Pancreas (tissue), 10 donors: Measurements from ENCODE around the gene AURKA. TPM values are rescaled to one million over a fixed set of nuclear protein-coding genes. Genes with fewer than 3 reads are reported as not detected.
A peak's percentile ranks its signal among the peaks of the same experiment; 100 is the strongest.
"Not testable (repeated sequence)": the region's sequence is repeated elsewhere in the genome, so short reads cannot be mapped to it uniquely, and the experiment has no call there.

Source experiments
- ATAC-seq, 4 donors: fragments of 200-7000 bp; cut with Tn5 transposase; one replicate each; pipeline versions ENCODE4 v1.8.0 to v1.9.1; 2020; ENCODE audit warnings: mild to moderate bottlenecking in 4 of 4, moderate library complexity in 4 of 4
- DNase-seq, 6 donors: peaks; one replicate each; pipeline ENCODE4 v3.0.0-alpha.2; 2020
- FAIRE-seq: peaks from 2 replicates; lab custom pipeline; 2012; peaks lifted over from hg19 to GRCh38; lab: Jason Lieb, UNC
- H3K27ac ChIP-seq, 4 donors: fragments of 200-600 bp; sonication (generic); 1 replicate in 3 of 4; 2 replicates in 1 of 4; pipeline versions ENCODE4 v1.5.0 to v1.8.0; 2020
- H3K27me3 ChIP-seq, 4 donors: fragments of 200-600 bp; one replicate each; pipeline ENCODE4 v1.8.0; 2021
- H3K36me3 ChIP-seq, 3 donors: fragments of 200-600 bp; sonication (generic) in 1 of 3; one replicate each; pipeline versions ENCODE4 v1.5.0 to v1.8.0; 2020 to 2021
- H3K4me1 ChIP-seq, 3 donors: fragments of 200-600 bp; one replicate each; pipeline ENCODE4 v1.8.0; 2021
- H3K4me3 ChIP-seq, 4 donors: fragments of 200-600 bp; sonication (generic) in 2 of 4; one replicate each; pipeline versions ENCODE4 v1.5.0 to v1.8.0; 2020 to 2021
- H3K9me3 ChIP-seq, 4 donors: fragments of 200-600 bp; one replicate each; pipeline ENCODE4 v1.8.0; 2021
- CTCF ChIP-seq, 4 donors: fragments of 200-600 bp; sonication (generic) in 3 of 4; IDR thresholded peaks; one replicate each; pipeline versions ENCODE4 v1.5.0 to v1.8.0; 2021; ENCODE audit warnings: antibody characterized with exemption in 4 of 4
- WGBS, 2 donors: extraction: QIAGEN DNeasy Blood & Tissue Kit; methylation state at CpG; one replicate each; pipeline ENCODE4 v1.1.7; 2013; 5-methylcytosine and 5-hydroxymethylcytosine counted together
- intact Hi-C, 3 donors: fragments of 100-400 bp; cut with DNase I; formaldehyde crosslinking; loops; one replicate each; pipeline versions ENCODE4 v1.11.1 to v1.14.2; 2022
- polyA plus RNA-seq, 2 donors: library from polyadenylated mRNA; stranded (reverse); fragments of 200-250 nt; gene quantifications; one replicate each; pipeline ENCODE4 v1.2.3, GENCODE V29; 2013
- total RNA-seq, 6 donors: library from RNA; stranded (reverse); fragmentation: NEBNext Ultra II Directional in 4 of 6; extraction: Animal tissue kit (Norgen Biotek cat#: 25700) in 4 of 6; gene quantifications; one replicate each; pipeline versions ENCODE4 v1.2.1 to v1.2.4, GENCODE V29; 2021 to 2023
- donor health status: healthy with polysubstance abuse.
- donor health status: DM: no; HTN: no; CAD: no; lungs with moderate emphysema.
- donor health status: DM: no; HTN: no; CAD: no.
- donor health status: control.
- donor health status: control.
- donor health status: Bipolar disorder and iron deficiency.
- donor health status: DM: yes; HTN: yes; CAD: no.
- donor health status: DM: no; HTN: no; CAD: no.
- donor health status: DM: no; HTN: no; CAD: no.
- donor health status: DM: yes; HTN: yes; CAD: no.

The AURKA gene
- total and polyA plus RNA-seq, 8 donors, result 0.51 to 1.9 (median 0.91) TPM

GRCh38 chr20:56409521-56409920 lies 17.5 kb upstream of the AURKA start:
- Histone ChIP-seq H3K36me3 (peaks cover 0 to 34% (median 20%) of the 10 kb centered on the region in 3 donors), H3K4me3 (no peak overlapping the region), H3K27me3 (no peaks in the 10 kb centered on the region), H3K4me1 (no peaks in the 10 kb centered on the region), H3K9me3 (no peaks in the 10 kb centered on the region), H3K27ac (no peak overlapping the region)
- intact Hi-C loops, result no loop called here
- 78 to 87% methylated on average over 5 of the region's 5 CpGs for WGBS, 2 donors
- ATAC-seq (peak in 2 of 4 donors; percentile 32 to 66), FAIRE-seq (no peak), DNase-seq (no peak)
- TF ChIP-seq CTCF (IDR thresholded peaks at IDR 0.05), result no peak

- DNase-seq, result no peak
- TF ChIP-seq CTCF (IDR thresholded peaks at IDR 0.05), result no peak
- WGBS, 2 donors, result 94% methylated on average over 3 of the region's 3 CpGs
- H3K4me3 ChIP-seq, result no peak overlapping the region
- intact Hi-C loops, result no loop called here
- no peak overlapping the region for H3K27ac ChIP-seq
- no peaks in the 10 kb centered on the region for H3K27me3 ChIP-seq
- peaks cover 0 to 55% (median 28%) of the 10 kb centered on the region in 3 donors for H3K36me3 ChIP-seq
- no peaks in the 10 kb centered on the region for H3K9me3 ChIP-seq
- no peak for ATAC-seq
- FAIRE-seq, result no peak
- no peaks in the 10 kb centered on the region for H3K4me1 ChIP-seq
Observed at GRCh38 chr20:56406910-56407309, 14.9 kb upstream of the AURKA start.

GRCh38 chr20:56405356-56405755 lies 13.3 kb upstream of the AURKA start:
- H3K4me3 ChIP-seq, ATAC-seq, DNase-seq, H3K27ac ChIP-seq, H3K27me3 ChIP-seq, FAIRE-seq, H3K9me3 ChIP-seq, H3K4me1 ChIP-seq, intact Hi-C loops: not testable (repeated sequence)
- H3K36me3 ChIP-seq, result peaks cover 0 to 61% (median 28%) of the 10 kb centered on the region in 3 donors
- WGBS, 2 donors, result 94% methylated on average over 12 of the region's 12 CpGs

- H3K4me3 ChIP-seq, result no peak overlapping the region
- no peak for FAIRE-seq
- H3K27ac ChIP-seq, result no peak overlapping the region
- H3K4me1 ChIP-seq, result peaks cover 0 to 6% (median 0%) of the 10 kb centered on the region in 3 donors
- DNase-seq, result no peak
- no peak for TF ChIP-seq CTCF (IDR thresholded peaks at IDR 0.05)
- intact Hi-C loops, result no loop called here
- no peaks in the 10 kb centered on the region for H3K27me3 ChIP-seq
- no peak for ATAC-seq
- peaks cover 0 to 72% (median 39%) of the 10 kb centered on the region in 3 donors for H3K36me3 ChIP-seq
- 94% methylated on average over 26 of the region's 26 CpGs for WGBS, 2 donors
- H3K9me3 ChIP-seq, result no peaks in the 10 kb centered on the region
Observed at GRCh38 chr20:56403465-56403864, 11.4 kb upstream of the AURKA start.

- DNase-seq (peak in 2 of 6 donors; percentile 29 to 46), ATAC-seq (peak in 3 of 4 donors; percentile 70 to 80 (median 76)), FAIRE-seq (no peak)
- peaks cover 0 to 6% (median 0%) of the 10 kb centered on the region in 3 donors for H3K4me1 ChIP-seq
- H3K27ac ChIP-seq, result no peak overlapping the region
- no peak overlapping the region for H3K4me3 ChIP-seq
- H3K27me3 ChIP-seq, result no peaks in the 10 kb centered on the region
- no peaks in the 10 kb centered on the region for H3K9me3 ChIP-seq
- peaks cover 0 to 76% (median 56%) of the 10 kb centered on the region in 3 donors for H3K36me3 ChIP-seq
- TF ChIP-seq CTCF (IDR thresholded peaks at IDR 0.05), result peak; percentile 39 to 73 (median 70)
- intact Hi-C loops, result no loop called here
Observed at GRCh38 chr20:56400001-56400640, 8.1 kb upstream of the AURKA start.
